ENCODE data around the gene NPAS3.

- TF ChIP-seq RAD21 (IDR thresholded peaks at IDR 0.05; ENCODE audit: low read depth) (no peak), CTCF (IDR thresholded peaks at IDR 0.05 in 2 of 3, conservative IDR thresholded peaks at IDR 0.05 in 1 of 3; ENCODE audit: borderline replicate concordance in 1 of 3, insufficient read depth in 1 of 3, low read depth in 2 of 3, low read length in 2 of 3) (no peak), REST (IDR thresholded peaks at IDR 0.05; ENCODE audit: low read depth) (no peak), POLR2A (IDR thresholded peaks at IDR 0.05; ENCODE audit: borderline replicate concordance, extremely low read depth, insufficient read depth, insufficient read length) (no peak), ZNF274 (IDR thresholded peaks at IDR 0.05; ENCODE audit: low read depth, low read length) (no peak), JUND (IDR thresholded peaks at IDR 0.05) (no peak), ATF3 (IDR thresholded peaks at IDR 0.05) (no peak), ZFX (IDR thresholded peaks at IDR 0.05) (no peak)
Observed at GRCh38 chr14:33062881-33063280, 124.2 kb downstream of the NPAS3 start.
